NB4 (cell line): ENCODE data around the gene CALN1.

Source experiments
- CTCF ChIP-seq: IDR thresholded peaks from one replicate; pipeline ENCODE4 v1.5.1; 2012; ENCODE audit warnings: low read depth, low read length
- MYC ChIP-seq: IDR thresholded peaks from 2 replicates; pipeline ENCODE4 v1.6.1; 2011; ENCODE audit warnings: low read depth, low read length
- POLR2A ChIP-seq: IDR thresholded peaks from 2 replicates; pipeline ENCODE4 v1.6.1; 2011; ENCODE audit warnings: mild to moderate bottlenecking; ENCODE audit not compliant: insufficient read length; ENCODE audit errors: extremely low read depth

GRCh38 chr7:72310301-72310700 lies 101.8 kb downstream of the CALN1 start:
- no peak for TF ChIP-seq CTCF
- TF ChIP-seq MYC, result no peak
- TF ChIP-seq POLR2A, result no peak
